ENCODE results near the gene CELF4. TPM values are rescaled to one million over a fixed set of nuclear protein-coding genes. Genes with fewer than 3 reads are reported as not detected.

Gene CELF4
- total and polyA plus RNA-seq, 10 of the 15 experiments (the other 5 are each of a cell fraction or from before 2014, with no cell fraction given): 0.03 to 0.32 TPM; not detected in 8

- in situ Hi-C loops (cut with MboI): no loop called here
Measured at GRCh38 chr18:37294951-37295350, 270.6 kb downstream of the CELF4 start.

More at GRCh38 chr18:37294951-37295350, 270.6 kb downstream of the CELF4 start:
- H3K9me3 ChIP-seq (replicated peaks; ENCODE audit: control insufficient read depth, insufficient read depth, low read length): no peaks in the 10 kb centered on the region
- 10% methylated on average over 4 of the region's 4 CpGs for WGBS (ENCODE audit: insufficient coverage, insufficient replicate concordance, low lambda C conversion rate, missing lambda C conversion rate)
- H3K4me3 ChIP-seq: no peak overlapping the region
- CTCF ChIA-PET: no interaction called here
- FAIRE-seq: no peak
- TF ChIP-seq NFYA (IDR thresholded peaks at IDR 0.05; ENCODE audit: borderline replicate concordance, low read depth, low read length) (no peak), ZBED1 (IDR thresholded peaks at IDR 0.05; ENCODE audit: borderline replicate concordance) (no peak), ZBTB33 (IDR thresholded peaks at IDR 0.05) (no peak), CTCF (IDR thresholded peaks at IDR 0.05 in 2 of 3, conservative IDR thresholded peaks at IDR 0.05 in 1 of 3; ENCODE audit: control insufficient read depth in 2 of 3, extremely low read depth in 1 of 3, insufficient read depth in 1 of 3, low read depth in 3 of 3, low read length in 3 of 3) (peak; percentile 5 to 44 (median 34); a peak in 3 of 6 replicates)
- H3K4me1 ChIP-seq (ENCODE audit: control insufficient read depth, insufficient read depth, low read length): no peaks in the 10 kb centered on the region
- no peaks in the 10 kb centered on the region for H3K36me3 ChIP-seq (ENCODE audit: control insufficient read depth in 2 of 2, insufficient read depth in 2 of 2, low read length in 1 of 2)
- H2AFZ ChIP-seq (ENCODE audit: control insufficient read depth, low read depth, low read length): no peak overlapping the region
- RAD21 ChIA-PET (ENCODE audit: unreplicated experiment): no interaction called here
- no peak for DNase-seq (ENCODE audit: low read depth, low spot score)
- no peaks in the 10 kb centered on the region for H3K27me3 ChIP-seq (replicated peaks in 1 of 2; ENCODE audit: control insufficient read depth in 2 of 2, insufficient read depth in 2 of 2, low read length in 1 of 2)
- no peaks in the 10 kb centered on the region for H3K79me2 ChIP-seq (ENCODE audit: control insufficient read depth, insufficient read depth, low read length)
- SMC1A ChIA-PET (ENCODE audit: uncharacterized antibody, unreplicated experiment): no interaction called here
- H3K4me2 ChIP-seq (ENCODE audit: control insufficient read depth, insufficient read depth): no peak overlapping the region
- ATAC-seq: no peak
- no peak overlapping the region for H3K27ac ChIP-seq (ENCODE audit: control insufficient read depth, insufficient read depth)
- H4K20me1 ChIP-seq (ENCODE audit: control insufficient read depth, insufficient read depth): no peaks in the 10 kb centered on the region
- no peak overlapping the region for H3K9ac ChIP-seq (ENCODE audit: control insufficient read depth, insufficient read depth, low read length)
- no TSS peak for BruUV-seq (replicated peaks)
- POLR2A ChIA-PET: no interaction called here
- intact Hi-C loops (cut with micrococcal nuclease; ENCODE audit: unreplicated experiment): no loop called here

All from GM12878 (cell line).